NCI-H2081 (cell line): ENCODE measurements around the gene ADORA2A.
A peak's percentile ranks its signal among the peaks of the same experiment; 100 is the strongest.

Source experiments
- DNase-seq, 2 experiments: peaks; one replicate each; lab custom pipeline; 2025; lab: John Stamatoyannopoulos, UW

Gene ADORA2A

DNA sequence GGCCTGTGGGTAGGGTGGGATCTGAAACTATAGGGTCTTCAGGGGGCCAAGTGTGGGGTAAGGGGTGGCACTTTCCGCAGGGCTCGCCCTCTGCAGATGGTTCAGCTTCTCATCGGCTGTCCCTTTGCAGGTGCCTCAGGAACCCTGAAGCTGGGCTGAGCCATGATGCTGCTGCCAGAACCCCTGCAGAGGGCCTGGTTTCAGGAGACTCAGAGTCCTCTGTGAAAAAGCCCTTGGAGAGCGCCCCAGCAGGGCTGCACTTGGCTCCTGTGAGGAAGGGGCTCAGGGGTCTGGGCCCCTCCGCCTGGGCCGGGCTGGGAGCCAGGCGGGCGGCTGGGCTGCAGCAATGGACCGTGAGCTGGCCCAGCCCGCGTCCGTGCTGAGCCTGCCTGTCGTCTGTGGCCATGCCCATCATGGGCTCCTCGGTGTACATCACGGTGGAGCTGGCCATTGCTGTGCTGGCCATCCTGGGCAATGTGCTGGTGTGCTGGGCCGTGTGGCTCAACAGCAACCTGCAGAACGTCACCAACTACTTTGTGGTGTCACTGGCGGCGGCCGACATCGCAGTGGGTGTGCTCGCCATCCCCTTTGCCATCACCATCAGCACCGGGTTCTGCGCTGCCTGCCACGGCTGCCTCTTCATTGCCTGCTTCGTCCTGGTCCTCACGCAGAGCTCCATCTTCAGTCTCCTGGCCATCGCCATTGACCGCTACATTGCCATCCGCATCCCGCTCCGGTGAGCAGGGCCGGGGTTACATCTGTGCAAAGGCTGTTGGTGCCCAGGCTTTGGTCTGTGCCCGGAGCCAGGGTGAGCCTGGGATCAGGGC, 5.8 kb downstream of the ADORA2A start:
- DNase-seq, result no peak

DNA sequence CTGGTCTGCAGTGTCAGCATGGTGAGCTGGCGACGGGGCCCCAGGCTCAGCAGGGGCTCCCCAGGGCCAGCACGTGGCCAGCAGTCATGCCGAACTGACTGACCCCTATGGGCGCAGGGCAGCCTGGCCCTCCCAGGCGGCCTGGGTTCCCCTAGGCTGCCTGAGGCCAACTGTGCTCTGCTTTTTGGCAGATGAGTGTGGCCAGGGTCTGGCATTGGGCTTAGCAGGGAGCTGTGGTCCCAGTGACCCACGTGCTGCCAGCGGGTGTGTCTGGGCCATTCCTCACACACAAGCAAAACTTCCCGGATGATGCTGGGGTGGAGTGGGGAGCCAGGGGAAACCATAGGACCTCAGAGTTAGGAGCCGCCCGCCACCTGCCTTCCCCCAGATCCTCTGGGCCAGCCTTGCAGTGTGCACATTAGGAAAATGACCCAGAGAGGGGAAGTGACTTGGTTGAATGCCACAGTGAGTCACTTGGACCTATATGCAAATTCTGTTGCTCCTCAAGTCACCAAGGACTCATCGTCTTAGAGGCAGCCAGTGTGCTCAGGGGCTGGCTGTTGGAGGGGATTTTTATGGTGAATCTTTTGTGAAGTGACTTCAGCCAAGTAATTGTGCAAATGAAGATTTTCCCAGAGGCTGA, 6.5 kb downstream of the ADORA2A start:
- no peak for DNase-seq

DNA sequence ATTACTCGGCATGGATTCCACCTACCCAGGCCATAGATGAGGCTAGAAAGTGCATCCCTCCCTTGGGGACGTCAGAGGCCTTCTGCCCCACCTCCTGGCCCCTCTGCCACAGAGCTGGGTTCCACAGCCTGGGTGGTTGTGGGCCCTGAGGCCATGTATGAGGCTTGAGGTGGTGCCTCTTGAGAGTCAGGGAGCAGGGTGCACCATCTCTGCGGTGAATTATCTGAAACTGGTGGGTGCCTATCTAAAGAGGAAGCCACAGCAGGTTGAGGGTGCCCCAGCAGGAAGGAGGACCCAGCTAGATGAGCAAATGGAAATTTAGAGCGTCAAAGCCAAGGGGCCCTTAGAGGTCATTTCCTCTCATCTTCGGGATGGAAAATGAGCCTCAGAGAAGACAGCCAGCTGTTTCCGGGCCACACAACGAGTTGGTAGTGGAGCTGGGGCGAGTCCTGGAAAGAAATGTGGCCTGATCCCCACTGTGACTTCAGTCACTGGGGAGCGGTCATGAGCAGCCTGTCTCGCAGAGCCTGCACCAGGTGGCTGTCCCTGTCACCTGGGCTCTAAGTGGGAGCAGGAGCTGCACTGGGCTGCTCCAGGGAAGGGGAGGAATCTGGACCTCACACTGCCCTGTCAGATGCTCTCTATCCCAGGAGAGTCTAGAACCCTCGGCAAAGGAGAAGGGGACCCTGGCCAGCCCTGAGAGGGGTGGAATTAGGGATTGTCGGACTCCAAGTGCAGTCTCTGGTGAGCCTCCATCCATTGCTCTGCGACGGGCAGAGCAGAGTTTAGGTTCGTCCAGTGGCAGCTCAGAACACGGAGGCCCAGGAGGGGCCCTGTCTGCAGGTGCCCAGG, 7.3 kb downstream of the ADORA2A start:
- DNase-seq, result no peak

DNA sequence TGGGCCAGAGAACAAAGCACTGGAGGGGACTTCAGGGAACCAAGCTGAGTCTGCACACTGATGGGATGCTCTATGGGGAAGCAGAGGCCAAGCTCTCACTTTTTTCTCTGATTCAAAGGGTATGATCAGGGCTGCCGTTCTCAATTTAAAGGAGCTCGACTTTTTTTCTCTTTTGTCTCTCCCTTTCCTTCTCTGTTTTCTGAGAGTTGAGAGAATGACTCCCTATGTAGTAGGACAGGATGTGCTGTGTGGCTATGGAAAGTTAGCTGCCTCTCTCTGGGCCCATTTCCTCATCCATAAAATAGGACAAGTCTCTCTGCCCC, 7.9 kb downstream of the ADORA2A start:
- no peak for DNase-seq

DNA sequence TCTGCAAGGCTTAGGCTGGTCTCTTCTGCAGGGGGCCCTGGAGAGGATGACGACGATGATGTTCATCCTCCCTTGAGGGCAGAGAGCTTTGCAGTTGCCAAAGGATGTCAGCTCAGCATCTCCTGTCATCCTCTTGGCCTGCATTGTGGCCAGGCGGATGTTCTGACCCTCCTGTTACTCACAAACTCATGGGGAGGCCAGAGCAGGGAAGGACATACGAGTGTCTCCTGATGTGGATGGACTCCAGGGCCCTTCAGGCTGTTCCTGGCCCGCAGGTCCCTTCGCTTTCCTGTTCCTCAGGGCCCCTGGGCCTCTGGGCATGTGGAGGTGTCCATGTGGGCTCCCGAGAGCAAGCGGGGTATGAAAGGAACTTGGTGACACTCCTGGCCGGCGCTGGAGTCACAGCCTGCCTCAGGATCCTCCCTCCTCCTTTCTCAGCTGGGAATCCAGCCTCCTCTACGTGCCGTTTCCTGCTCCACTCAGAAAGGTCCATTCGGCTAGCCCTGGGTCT, 8.5 kb downstream of the ADORA2A start:
- DNase-seq, result no peak

DNA sequence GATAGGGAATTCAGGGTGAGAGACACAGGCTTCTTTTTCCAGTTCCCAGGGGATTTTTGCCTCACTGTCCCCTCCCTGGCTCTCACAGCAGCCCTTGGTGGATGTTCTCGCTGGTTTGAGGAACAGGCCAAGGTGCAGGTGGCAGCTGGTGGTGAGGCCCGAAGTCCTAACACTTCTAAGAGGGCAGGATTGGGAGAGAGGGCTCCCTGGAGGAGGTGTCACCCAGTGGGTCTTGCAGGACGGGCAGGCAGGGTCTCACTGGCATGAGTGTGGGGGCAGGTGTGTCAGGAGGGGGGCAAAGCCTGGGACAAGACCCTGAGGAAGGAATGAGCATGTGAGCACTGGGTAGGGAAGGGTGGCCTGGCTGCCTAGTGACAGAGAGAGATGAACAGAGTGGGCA, 9.2 kb downstream of the ADORA2A start:
- DNase-seq, result no peak

DNA sequence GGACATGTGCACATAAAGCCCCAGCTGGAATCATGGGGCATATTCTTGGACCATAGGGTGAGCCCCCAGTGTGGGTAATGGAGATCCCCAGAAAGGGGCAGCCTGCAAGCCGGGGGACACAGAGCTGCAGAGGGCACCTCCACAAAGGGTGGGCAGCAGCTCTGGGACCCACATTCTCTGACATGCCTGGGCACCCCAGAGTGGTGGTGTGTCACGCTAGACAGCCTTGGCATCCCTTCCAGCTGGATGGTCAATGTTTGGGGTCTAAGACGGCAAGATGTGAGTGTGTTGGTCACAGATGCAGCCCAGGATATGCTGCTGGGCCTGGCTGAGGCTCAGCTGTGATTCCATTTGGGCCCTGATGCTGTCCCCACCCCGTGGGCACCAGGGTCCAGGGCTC, 9.7 kb downstream of the ADORA2A start:
- DNase-seq, result no peak

DNA sequence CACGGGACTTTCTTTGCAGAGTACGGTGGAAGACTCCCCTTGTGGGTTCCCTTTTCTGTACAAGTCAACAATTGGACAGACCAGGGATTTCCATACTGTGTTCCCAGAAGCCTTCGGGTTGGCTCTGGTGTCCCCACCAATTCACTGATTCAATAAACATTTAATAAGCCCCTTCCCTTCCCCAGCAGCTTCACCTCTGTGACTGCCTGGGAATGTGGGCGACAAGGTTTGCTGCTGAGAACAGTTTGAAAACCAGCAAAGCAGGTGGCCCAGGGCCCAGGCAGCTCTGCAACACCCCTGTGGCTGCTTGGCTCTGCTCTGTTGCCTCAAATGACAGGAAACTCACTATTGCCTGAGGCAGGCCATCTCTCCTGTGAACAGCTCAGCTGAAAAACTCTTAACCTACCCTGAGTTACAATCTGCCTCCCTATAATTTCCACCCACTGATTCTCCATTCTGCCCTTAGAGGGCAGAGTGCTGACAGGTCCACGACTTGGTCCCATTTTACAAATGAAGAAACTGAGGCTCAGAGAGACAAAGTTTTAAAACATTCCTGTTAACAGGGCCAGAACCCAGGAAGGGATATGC, 10.4 kb downstream of the ADORA2A start:
- DNase-seq, result peak; percentile 16 to 50

DNA sequence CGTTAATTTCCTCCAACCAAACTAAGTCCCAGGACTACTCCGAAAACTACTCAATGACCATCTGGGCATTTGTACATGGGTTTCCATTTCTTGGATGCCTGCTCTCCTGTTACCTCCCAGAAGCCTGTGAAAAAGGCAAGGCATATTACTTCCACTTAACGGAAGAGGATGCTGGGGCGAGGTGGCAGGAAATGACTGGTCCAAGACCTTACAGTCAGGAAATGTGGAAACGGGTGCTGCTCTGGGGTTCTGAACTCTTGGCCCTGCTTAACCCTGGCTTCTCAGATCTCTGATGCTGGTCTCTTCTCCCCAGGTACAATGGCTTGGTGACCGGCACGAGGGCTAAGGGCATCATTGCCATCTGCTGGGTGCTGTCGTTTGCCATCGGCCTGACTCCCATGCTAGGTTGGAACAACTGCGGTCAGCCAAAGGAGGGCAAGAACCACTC, 12.9 kb downstream of the ADORA2A start:
- DNase-seq, result no peak

DNA sequence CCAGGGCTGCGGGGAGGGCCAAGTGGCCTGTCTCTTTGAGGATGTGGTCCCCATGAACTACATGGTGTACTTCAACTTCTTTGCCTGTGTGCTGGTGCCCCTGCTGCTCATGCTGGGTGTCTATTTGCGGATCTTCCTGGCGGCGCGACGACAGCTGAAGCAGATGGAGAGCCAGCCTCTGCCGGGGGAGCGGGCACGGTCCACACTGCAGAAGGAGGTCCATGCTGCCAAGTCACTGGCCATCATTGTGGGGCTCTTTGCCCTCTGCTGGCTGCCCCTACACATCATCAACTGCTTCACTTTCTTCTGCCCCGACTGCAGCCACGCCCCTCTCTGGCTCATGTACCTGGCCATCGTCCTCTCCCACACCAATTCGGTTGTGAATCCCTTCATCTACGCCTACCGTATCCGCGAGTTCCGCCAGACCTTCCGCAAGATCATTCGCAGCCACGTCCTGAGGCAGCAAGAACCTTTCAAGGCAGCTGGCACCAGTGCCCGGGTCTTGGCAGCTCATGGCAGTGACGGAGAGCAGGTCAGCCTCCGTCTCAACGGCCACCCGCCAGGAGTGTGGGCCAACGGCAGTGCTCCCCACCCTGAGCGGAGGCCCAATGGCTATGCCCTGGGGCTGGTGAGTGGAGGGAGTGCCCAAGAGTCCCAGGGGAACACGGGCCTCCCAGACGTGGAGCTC, 13.5 kb downstream of the ADORA2A start:
- no peak for DNase-seq

DNA sequence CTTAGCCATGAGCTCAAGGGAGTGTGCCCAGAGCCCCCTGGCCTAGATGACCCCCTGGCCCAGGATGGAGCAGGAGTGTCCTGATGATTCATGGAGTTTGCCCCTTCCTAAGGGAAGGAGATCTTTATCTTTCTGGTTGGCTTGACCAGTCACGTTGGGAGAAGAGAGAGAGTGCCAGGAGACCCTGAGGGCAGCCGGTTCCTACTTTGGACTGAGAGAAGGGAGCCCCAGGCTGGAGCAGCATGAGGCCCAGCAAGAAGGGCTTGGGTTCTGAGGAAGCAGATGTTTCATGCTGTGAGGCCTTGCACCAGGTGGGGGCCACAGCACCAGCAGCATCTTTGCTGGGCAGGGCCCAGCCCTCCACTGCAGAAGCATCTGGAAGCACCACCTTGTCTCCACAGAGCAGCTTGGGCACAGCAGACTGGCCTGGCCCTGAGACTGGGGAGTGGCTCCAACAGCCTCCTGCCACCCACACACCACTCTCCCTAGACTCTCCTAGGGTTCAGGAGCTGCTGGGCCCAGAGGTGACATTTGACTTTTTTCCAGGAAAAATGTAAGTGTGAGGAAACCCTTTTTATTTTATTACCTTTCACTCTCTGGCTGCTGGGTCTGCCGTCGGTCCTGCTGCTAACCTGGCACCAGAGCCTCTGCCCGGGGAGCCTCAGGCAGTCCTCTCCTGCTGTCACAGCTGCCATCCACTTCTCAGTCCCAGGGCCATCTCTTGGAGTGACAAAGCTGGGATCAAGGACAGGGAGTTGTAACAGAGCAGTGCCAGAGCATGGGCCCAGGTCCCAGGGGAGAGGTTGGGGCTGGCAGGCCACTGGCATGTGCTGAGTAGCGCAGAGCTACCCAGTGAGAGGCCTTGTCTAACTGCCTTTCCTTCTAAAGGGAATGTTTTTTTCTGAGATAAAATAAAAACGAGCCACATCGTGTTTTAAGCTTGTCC, 14.3 kb downstream of the ADORA2A start:
- no peak for DNase-seq

DNA sequence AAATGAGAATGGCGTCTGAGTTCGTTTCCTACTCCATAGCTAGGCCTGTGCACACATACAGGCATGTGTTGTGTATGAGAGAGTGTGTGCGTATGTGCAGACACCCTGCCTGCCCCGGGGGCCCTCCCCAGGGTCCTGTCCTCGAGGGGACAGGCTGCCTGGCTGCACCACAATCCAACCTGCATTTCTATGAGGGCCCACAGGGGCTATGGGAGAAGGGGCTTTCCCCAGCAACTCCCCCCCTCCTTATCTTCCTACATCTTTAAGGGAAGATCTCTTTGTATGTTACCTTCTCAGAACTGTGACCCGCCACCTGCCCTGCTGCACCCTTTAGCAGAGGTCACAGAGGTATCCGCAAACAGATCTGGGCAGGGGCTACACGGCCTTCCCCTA, 14.9 kb downstream of the ADORA2A start:
- no peak for DNase-seq

DNA sequence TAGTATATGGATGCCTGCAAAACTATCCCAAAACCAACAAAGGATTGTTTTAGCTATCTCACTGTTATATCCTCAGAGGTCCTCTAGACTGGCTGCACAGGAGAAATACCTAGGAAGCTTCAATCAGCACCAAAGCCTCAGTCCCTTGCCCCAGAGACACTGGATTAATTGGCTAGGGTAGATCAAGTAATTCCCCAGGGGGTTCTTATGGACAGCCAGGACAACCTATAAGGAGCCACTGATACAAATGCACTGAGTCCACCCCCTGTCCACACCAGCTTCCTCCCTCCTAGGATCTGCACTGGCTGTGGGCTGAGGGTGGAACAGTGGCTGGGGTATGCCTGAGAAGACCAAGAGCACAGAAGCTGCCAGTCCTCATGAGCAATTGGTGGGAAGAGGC, 16.3 kb downstream of the ADORA2A start:
- DNase-seq, result no peak

DNA sequence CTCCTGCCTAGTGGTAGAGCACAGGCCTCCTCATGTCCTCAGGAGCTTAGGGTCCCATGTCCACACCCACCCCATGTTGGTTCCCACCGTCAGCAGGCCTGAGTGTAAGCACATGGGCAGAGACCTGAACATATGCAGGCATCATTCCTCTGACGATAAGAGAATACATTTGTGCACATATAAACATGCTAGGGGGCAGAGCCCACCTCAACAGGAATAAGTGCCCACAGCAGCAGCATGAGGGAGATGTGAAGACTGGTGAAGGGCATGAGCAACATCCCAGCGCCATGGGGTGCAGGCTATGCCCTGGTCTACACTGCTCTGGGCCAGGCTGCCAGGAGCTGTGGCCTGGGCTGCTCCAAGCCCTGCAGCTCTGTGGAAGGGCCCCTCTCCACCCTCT, 16.9 kb downstream of the ADORA2A start:
- no peak for DNase-seq

DNA sequence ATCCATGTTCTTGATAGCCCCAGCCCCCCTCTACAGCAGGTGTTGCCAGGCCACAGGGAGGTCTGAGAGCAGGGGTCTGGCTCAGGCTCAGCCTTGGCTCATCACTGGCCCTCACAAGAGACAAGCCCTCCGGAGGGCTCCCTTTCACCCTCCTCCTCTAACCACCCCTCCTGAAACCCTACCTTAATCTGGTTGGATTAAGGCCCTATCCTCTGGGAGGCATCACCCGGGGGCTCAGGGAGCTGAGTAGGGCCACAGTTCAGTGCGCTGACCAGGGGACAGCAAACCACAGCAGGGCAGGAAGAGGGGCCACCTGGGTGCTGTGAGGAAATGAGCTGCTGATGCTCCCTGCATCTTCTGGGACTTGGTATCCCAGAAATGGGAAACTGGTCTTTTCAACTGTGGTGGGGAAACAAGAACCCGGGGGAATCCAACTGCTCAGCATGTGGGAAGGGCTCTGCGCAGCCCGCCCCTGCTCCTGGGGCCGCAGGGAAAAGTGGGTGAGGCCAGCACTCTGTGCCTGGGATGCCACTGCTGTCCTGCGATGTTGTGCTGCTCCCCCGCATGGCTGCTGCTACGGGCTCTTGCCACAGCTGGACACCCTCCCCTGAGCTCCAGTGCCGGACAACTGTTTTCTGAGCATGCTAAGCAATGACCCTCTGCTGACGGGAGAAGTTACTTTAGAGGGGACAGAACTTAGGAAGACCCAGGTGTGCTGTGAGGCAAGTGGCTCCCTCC, 17.5 kb downstream of the ADORA2A start:
- DNase-seq, result no peak

DNA sequence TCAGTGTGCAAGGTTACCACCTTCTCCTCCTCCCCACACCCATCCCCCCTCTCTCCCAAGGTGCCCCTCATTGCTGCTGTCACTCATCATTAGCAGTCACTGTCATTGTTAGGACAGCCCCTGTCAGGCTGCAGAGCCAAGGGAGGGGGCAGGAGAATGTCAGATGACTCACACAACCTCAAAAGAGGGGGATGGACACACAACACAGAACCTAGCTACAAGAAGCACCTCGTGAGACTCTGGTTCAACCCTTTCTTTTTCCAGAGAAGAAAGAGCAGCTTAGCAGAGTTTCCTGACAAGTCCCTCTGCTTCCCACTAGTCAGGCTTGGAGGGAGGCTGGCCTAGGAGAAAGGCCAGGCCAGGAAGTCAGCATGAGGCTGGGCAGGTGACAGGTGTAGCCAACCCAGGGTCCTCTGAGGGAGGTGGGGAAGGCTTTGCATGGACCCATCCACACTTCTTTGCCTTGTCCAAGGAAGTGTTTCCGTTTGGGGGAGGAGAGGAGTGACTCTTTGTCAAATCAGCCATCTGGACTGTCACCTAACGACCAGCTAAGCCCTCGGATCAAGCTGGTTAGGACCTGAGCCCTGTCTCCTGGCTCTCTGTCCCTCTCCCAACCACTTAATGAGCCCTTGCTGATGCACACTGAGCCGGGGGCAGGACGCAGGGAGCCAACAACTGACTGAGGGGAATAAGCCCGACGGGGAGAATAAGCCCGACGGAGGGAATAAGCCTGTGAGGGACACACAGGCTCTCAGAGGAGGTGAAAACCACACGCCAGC, 18.3 kb downstream of the ADORA2A start:
- no peak for DNase-seq

DNA sequence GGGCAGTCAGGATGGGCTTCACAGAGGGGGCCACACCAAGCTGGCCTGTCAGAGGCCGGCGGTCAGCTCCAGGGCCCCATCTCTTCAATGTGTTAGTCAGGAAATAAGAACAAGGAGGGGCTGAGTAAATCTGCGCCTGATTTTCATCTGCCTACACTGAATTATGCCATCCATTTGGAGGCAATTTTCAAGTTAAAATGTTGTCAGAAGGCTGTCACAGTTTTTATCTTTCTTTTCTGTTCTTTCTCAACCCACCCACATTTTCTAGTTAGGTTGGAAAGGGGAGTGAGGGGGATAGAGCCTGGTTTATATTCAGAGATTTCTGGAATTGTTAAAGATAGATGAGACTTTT, 18.8 kb downstream of the ADORA2A start:
- no peak for DNase-seq

DNA sequence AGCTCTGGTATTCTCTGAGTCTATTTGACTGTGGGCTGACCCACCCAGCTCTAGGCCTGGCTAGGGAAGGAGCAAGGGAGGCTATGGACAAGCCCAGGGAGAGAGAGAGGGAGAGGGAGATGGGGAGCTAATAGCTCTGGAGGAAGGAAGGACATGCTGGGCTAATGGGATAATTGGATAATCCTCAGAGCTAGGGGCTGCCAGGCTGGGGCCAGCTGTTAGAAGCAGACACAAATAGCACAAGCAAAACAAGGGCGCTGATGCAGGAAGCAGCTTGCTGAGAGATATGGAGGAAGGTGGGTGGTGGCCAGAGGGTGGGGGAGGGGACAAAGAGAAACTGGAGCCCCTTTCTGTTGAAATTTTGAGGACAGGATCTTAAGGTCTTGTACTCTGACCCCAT, 23.2 kb downstream of the ADORA2A start:
- peak; percentile 71 to 88 for DNase-seq

DNA sequence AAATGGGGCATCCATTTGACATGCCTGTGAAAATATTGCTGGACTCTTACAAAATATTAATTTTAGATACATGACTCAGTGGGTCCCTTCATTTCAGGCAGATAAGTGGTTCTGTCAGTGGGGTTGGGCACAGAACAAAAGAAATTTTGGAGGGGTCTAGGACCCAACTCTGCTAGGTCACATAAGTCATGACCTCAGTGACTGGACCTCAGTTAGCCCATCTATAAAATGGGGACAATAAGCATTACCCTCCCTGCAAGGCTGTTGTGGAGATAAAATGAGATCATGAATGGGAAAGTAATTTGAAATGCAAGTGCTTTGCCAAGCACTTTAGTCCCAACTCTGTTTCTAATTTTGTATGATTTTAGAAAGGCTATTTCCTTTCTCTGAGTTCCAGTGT, 23.8 kb downstream of the ADORA2A start:
- no peak for DNase-seq
